Measurements from ENCODE around the gene AMOTL2.

GRCh38 chr3:134393074-134393473 is 18.8 kb upstream of the AMOTL2 start:
- TF ChIP-seq CTCF (IDR thresholded peaks at IDR 0.05; ENCODE audit: insufficient read depth, low read length, poor library complexity, severe bottlenecking): no peak
- TF ChIP-seq EZH2phosphoT487 (conservative IDR thresholded peaks at IDR 0.05; ENCODE audit: low read length): no peak

All from SU-DHL-6 (cell line).